Activated T-cell treated with anti-CD3 and anti-CD28 coated beads for 48 hours (primary cell): ENCODE measurements around the gene CBFB.
"Not testable (repeated sequence)": the region's sequence is repeated elsewhere in the genome, so short reads cannot be mapped to it uniquely, and the experiment has no call there.

Source experiments
- DNase-seq: peaks from one replicate; pipeline ENCODE4 v3.0.0-alpha.2; 2020; ENCODE audit warnings: low read depth

CBFB gene

GRCh38 chr16:67041520-67041919, 12.6 kb downstream of the CBFB start:
- not testable (repeated sequence) for DNase-seq

GRCh38 chr16:67043420-67043819, 14.5 kb downstream of the CBFB start:
- no peak for DNase-seq

DNA sequence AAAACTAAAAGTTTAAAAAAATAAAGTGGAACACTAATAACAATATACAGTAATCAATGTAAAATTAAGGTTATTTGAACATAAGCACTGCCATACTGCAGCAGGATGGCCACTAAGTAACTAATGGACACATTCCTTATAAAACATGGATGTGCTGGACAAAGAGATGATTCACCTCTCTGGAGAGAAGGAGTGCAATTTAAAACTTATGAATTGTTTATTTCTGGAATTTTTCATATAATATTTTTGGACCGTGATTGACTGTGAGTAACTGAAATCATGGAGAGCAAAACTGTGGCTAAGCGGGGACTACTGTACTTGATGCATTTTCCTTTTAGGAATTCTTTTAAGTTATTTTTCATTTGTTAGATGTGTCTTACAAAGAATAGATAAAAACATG, 21.8 kb downstream of the CBFB start:
- no peak for DNase-seq

GRCh38 chr16:67052399-67052798, 23.4 kb downstream of the CBFB start:
- DNase-seq, result no peak

- no peak for DNase-seq
Observed at GRCh38 chr16:67053767-67054334, 24.9 kb downstream of the CBFB start.

GRCh38 chr16:67054901-67055300, 26.0 kb downstream of the CBFB start:
- no peak for DNase-seq

DNA sequence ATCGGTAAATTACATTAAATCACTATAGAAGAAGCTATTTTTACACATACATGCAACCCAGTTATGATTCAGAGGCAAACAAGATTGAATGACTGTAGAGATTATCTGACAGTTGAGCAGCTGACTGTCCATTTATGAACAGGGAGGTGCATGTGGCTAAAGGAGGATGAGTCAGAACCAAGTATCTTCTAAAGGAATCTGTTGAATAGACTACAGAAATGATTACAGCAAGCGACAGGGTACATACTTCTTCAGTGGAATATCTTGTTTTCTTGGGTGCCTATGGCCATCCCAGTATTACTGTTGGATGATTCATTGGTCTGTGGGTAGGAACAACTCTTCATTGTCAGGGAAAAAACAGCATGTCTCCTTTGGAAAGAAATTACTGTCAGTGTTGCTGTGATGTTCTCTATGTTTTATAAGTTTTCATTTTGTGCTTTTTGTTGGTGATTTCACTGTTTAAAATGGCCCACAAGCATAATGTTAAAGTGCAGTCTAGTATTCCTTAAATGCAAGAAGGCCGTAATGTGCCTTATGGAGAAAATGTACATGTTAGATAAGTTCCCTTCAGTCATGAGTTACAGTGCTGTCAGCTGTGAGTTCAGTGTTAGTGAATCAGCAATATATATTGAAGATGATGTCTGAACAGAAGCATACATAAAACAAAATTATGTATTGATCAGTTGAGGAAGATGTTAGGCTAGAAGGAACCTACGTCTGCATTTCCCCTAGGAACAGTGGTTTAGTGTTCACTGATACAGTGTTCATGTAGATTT, 27.0 kb downstream of the CBFB start:
- no peak for DNase-seq

GRCh38 chr16:67063008-67063407, 34.1 kb downstream of the CBFB start:
- DNase-seq, result no peak

GRCh38 chr16:67068212-67068753, 39.3 kb downstream of the CBFB start:
- DNase-seq, result no peak

GRCh38 chr16:67071476-67072048, 42.6 kb downstream of the CBFB start:
- no peak for DNase-seq

- DNase-seq, result no peak
Observed at GRCh38 chr16:67075331-67075730, 46.4 kb downstream of the CBFB start.

- DNase-seq, result no peak
Observed at GRCh38 chr16:67077871-67078270, 48.9 kb downstream of the CBFB start.

- DNase-seq, result no peak
Observed at GRCh38 chr16:67082100-67082499, 53.2 kb downstream of the CBFB start.

DNA sequence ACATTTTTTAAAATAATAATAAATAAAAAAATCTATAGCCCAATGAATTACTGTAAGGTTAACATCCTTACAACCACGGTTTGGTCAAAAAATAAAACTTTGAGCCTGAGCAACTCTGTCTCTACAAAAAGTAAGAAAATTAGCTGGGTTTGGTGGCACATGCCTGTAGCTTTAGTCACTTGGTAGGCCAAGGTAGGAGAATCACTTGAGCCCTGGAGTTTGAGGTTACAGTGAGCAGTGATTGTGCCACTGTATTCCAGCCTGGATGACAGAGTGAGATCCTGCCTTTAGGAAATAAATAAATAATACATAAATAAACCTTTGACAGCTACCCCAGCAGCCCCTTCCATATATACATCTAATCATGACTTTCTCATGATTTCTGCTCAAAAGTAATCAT, 53.9 kb downstream of the CBFB start:
- no peak for DNase-seq

GRCh38 chr16:67084345-67085028, 55.5 kb downstream of the CBFB start:
- no peak for DNase-seq

DNA sequence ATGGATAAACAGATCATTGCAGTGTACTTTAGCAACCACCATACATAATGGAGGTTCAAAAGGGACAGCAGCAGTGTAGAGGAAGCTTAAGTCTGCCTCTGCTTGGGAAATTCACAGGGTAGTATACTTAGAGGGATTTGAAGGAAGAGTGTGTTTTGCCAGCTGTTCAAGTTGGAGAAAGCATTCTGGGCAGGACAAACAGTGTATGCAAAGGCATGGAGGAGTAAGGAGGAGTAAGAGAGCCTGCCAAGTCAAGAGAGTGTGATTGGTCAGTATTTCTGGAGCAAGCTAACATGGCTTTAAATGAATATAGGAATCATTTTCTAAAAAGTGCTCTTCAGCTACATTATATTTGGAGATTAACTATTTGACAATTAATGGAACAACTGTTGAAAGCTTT, 57.9 kb downstream of the CBFB start:
- no peak for DNase-seq

DNA sequence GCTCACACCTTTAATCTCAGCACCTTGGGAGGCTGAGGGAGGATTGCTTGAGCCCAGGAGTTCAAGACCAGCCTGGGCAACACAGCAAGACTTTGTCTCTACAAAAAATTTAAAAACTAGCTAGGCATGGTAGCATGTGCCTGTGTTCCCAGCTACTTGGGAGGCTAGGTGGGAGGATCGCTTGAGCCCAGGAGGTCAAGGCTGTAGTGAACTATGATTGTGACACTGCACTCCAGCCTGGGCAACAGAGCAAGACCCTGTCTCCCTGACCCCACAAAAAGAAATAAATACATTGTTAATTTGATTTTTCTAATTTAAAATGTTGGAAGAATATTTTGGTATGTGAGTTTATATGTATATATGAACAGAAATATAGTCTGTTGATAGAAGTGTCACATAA, 58.3 kb downstream of the CBFB start:
- DNase-seq, result no peak

DNA sequence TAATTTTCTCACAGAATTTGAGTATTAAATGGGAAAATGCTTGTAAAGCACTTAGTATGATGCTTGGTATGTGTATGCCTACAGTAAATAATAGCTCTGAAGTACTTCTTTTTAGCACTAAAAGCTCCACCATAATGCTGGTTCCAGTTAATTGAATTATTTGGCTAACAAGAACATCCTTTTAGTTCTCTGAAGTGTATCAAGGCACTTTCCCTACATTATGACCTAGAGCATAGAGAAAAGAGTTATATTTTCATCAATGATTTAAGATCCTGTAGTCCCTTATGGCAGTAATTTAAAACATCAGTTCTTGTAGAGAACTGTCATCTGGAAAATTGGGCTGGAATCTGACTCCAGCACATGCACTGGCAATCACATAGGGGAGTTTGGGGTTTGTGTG, 58.9 kb downstream of the CBFB start:
- no peak for DNase-seq

DNA sequence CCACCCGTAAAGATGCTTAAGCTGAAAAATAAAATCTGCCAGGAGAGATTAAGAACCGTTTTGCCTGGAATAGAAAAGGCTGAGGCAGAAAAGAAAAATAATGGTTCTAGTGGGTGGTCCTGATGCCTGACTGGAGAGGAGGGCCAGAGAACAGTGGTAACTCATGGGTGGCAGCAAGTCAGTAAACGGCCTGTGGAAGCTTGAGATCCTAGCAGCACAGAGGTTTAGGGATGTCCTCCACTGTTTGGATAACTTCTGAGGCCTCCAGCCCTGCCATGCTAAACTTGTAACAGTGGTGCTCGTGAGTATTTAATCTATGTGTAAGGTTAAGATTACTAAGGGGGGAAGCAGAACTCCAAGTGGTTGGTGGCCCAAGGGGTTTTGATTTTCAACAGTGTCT, 59.6 kb downstream of the CBFB start:
- no peak for DNase-seq

DNA sequence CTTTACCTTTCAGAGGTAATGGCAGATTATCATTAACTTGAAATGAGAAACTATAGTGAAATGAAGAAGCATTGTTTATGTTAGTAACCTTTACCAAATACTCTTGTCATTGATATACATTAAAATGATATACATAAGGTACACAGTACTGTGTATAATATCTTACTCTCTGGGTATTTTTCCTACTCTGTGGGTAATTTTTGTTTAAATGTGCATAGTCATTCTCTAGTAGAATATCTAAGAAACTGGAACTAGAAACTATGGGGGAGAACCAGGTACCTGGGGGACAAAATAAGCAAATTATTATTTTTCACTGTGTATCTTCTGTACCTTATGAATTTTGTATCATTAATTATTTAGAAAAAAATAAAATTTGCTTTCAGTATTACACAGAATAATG, 60.2 kb downstream of the CBFB start:
- no peak for DNase-seq

DNA sequence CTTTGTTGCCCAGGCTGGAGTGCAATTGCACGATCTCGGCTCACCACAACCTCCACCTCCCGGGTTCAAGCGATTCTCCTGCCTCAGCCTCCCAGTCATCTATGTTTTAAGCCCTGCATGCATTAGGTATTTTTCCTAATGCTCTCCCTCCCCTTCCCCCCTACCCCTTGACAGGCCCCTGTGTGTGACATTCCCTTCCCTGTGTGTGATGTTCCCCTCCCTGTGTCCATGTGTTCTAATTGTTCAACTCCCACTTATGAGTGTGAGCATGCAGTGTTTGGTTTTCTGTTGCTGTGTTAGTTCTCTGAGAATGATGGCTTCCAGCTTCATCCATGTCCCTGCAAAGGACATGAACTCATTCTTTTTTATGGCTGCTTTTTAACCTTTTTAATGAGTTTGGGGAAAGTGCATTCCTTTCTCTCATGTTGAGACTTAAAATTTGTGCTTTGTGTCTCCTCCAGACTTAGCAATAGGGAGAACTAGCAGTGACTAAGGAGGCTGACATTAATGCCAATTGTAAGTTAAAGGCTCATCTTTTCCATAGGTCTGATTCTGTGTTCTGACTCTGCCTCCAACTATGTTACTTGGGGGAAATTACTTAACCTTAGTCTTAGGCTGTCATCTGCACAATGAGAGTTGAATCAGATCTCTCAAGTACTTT, 63.1 kb downstream of the CBFB start:
- no peak for DNase-seq

GRCh38 chr16:67093098-67093726, 64.3 kb downstream of the CBFB start:
- no peak for DNase-seq
